NCI-H2029 (cell line): ENCODE measurements around the gene CCDC167.

Experiments used
- DNase-seq: peaks from one replicate; lab custom pipeline; 2025; lab: John Stamatoyannopoulos, UW

The CCDC167 gene

DNA sequence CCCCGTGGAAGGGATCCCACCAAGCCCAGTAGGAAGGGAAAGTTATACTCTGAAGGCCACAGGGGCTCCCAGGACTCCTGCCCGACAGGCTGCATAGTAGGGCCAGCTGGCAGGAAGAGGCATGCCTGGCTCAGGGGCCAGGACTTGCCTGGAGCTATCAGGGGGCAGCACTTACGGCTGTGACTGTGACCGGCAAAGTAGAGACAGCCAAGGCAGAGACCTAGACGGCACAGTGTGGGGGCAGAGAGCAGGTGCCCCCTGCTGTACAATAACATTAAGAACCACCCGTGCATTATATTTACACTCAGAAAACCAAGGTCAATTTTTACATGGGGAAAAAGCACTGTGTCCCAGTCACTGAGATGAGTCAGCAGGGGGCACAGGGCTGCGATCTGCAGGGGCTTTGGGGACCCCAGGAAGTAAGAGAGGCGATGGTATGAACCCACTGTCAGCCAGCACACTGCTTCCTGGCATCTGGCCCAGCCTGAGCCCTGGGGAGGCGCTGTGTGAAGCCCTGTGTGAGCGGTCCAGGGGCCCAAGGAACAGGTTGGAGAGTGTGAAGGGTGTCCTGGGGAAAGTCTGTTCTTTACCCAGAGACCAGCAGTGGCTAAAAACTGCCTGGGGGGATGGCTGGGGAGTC is 9.9 kb downstream of the CCDC167 start:
- no peak for DNase-seq

DNA sequence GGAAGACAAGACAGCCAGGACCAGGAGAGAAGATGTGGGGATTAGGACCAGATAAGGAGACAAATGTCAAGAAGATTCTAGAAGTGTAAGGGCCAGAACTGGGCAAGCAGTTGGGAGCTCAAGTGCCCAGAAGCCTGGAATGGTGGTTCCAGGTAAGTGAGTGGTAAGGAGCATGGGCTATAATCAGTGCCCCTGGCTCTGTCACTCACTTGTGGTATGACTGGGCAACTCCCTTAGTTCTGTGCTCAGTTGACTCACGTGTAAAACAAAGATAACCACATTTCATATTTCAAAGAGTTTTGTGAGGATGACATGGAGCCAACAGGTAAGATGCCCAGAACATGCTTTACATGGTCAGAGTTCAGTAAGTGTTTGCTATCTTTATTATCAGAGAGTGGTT is 11.2 kb downstream of the CCDC167 start:
- no peak for DNase-seq

DNA sequence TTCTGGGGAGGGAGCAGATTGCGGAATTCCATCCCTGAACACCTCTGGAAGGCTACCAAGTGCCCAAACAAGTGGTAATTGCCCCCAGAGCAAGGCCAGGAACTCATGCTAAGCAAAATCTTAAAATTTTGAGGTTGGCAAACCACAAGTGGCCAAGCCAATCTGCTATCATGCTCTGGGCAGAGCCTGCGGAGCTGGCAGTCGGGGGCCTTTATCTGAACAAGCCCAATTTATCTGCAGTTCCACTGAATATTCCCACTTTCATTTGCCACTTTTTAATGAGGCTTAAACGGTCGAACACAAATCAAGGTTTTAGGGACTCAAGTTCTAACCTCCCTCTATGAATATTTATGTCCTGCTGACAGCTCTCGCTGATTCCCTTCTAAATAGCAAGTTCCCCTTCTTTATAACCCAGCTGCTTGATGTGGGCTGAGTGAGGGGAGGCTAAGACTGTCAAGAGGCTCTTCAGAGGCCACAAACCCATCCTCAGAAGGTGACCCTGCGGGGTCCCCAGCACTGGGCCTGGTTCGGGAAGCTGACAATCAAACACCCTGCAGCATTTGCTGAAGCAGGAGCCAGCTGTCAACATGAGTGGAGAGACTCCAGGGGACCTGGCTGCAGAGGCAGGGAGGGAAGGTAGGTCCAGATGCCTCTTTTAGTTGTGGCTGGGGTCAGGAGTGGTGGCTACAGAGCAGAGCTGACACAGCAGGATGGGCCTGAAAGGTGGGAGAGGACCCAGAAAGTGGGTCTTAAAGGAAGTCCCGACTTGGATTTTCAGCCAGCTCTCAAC is 11.9 kb downstream of the CCDC167 start:
- no peak for DNase-seq

DNA sequence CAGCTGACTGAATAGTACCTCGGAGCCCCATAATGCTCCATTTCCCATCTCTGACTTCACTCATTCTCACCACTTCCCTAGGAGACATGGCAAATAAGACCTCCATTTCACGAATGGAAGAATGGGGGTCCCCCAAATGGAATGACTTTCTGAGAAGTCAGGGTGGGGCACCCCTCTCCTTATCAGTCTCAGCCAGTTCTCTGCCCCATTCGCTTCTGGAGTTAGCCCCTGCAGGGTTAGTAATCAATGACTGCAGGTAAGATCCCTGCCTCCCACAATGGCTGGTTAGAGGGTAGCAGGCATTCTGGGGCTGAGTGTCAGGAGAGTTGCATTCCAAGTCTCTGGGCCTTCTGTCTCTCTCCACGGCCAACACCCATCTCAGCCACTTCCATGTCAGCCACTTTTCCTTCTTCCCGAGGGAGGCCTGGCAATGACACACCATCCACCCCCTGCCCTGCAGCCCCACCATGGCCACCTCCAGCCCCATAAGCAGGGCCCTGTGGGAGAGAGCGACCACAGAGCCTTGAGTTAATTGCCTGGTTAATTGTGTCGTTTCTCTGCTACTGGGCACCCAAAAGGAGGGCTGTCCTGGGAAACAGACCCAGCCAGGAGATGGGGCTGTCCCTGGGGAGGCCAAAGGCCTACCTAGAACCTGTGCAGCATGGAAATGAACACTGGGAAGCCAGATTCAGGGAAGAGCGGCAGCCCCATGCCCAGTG is 13.4 kb downstream of the CCDC167 start:
- no peak for DNase-seq

DNA sequence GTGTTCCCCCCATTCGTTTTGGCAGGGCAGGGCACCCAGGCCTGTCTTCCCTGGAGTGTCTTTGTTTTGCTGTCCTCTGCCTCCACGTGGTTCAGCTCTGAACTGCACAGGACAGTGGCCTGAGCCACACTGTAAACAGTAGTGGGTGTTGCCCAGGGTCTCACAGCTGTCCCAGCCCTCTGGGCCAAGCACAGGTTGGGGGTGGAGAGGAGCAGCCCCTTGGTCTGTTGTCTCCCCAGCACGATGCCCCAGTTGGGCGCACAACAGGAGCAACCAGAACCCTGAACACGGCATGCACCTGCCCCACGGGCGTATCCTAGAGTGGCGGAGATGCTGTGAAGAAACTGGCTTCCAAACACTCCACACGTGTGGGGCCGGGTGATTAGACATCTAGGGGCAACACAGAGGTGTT is 14.4 kb downstream of the CCDC167 start:
- DNase-seq: no peak

DNA sequence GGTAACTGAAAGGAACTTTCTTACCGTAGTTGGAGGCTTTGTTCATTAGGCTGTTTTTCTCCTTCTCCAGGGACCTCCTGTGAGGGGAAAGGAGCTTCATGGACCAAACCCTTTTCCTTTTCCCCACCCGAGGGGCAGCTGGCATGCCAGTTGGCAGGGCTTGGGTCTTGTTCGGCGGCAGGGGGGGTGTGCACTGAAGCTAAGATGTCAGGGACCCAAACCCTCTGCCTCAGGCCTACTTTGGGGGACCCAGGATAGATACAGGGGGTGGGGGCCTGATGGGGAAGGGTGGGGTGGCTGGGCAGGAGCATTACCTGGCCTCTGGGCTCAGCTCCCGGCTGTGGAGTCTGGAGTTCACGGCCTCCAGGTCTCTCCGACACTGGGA is 14.9 kb downstream of the CCDC167 start:
- DNase-seq: no peak

DNA sequence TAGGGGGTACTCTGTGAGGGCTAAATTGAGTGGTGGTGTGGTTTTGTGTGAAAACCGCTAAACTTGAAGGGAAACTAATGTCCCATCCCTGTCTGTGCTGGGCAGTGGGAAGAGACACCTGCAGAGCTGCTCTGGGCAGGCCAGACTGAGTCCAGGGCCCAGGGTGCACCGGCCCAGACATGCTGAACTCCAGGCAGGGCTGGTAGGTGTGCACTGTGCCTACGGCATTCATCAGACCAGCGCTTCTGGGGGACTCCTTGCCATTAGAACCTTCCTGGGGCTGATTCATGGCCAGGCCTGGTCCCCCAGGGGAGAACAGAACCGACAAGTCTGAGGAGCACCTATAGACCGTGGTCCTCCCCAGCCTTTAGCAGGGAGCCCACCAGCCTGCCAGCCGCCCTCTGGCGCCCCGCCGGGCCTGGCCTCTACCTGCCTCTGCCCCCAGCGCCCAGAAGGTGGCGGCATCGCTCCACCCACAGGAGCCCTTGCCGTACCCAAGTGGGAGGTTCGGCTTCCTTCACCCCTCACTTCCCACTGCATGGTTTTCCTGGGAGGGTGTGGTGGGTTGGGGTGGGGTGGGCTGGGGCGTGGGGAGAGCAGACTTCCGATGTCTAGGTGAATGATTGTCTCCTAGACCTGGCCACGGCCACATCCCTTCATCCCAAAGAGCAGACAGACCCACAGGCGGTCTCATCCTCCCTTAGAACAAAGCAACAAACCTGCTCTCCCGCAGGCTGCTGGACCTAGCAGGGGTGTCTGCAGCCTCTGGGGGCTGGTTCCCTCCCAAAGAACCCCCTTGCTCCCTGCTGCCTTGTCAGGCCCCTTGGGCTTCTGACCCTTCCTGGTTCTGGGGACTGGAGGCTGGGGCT is 15.5 kb downstream of the CCDC167 start:
- DNase-seq: no peak

DNA sequence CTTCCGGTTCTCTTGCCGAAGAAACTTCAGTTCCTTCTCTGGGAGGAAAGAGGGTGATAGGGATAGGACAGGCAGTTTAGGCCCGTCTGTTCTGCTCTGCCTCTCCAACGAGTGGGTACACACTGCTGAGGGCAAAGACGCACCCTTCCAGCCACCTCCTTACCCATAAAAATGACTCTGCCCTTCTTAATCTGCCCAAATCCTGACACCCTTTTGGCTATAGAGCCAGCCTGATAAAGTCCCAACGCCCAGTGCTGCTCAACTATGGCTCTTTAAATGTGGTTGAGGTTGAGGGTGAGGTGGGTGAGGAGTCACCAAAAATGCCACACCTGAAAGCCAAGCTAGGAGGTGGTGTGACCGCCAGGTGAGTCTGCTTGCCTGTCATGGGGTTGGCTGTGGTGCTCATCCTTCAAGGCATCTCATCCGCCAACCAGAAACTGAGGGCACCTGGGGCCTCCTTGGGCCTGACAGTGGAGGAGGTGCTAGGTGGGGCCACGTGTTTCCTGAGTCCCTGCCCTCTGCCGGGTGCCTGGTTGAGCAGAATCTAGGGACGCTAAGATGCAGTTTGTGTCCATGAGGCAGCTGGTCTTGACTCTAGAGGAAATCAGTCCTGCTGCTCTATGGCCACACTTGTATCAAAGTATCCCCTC is 16.3 kb downstream of the CCDC167 start:
- no peak for DNase-seq

DNA sequence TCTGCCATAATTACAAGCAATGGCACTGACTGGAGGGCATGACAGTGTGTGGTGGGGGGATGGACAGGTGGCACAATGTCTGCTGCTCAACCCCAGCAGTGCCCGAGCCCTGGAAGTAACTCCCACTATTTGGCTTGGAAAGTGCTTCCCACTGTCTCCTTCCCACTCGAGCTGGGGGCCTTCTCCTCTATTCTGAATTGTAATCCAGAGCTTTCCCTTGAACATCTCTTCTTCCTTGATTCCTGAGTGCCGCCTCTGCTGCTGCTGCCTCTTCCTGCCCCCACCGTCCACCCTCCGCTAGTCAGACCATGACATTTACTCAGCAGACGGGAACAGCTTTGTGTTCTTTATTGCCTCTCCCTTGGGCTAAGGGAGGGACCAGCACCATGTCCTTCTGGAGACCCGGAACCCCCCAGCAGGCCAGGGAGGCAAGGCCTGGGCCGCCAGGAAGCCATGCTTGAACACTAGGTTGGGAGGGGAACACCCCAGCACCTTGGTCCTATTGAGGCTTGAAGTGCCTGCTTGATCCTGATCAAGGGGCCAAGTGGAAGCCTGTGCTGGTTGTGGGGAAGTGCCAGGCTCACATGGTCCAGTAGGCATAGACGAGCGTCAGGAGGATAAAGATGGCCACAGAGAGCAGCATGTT is 17.0 kb downstream of the CCDC167 start:
- no peak for DNase-seq

DNA sequence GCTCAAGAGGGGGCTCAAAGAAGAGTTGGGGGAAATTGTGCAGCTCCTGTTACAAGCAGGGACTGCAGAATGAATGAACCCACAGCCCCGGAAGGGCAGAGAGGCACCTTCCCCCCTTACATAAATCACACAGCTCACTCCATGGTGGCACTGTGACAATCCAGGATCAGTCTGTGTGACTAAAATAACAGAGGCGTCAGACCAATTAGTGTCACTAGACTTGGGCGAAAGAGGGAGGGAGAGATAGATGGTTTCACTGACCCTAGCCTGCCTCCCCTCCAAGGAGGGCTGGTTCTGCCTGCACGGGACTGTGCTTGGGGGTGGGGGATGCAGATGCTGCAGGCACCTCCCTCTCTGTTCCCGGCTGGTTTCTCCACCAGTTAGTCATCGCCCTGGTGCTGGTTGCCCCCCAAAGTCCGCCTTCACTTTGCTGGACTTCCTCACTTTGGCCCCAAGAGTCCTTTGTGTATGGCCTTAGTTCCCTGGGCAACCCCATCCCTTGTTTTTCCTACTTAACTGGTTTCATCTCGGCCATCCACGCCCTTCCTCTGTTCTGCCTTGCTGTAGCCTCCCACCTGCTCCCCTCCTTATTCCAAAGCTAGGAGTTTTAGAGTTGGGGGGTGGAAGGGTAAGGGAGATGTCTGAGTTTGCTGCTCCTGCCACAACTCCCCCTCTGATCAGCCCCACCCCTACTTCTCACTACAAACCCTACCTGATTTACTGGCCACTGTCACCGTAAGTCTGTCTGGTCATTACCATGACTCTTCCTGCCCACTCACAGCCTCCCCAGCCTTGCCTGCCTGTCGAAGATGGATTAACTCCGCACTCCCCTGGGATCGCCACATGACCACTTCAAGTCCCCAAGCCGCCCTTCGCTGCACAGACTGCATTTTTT is 17.7 kb downstream of the CCDC167 start:
- DNase-seq: no peak

DNA sequence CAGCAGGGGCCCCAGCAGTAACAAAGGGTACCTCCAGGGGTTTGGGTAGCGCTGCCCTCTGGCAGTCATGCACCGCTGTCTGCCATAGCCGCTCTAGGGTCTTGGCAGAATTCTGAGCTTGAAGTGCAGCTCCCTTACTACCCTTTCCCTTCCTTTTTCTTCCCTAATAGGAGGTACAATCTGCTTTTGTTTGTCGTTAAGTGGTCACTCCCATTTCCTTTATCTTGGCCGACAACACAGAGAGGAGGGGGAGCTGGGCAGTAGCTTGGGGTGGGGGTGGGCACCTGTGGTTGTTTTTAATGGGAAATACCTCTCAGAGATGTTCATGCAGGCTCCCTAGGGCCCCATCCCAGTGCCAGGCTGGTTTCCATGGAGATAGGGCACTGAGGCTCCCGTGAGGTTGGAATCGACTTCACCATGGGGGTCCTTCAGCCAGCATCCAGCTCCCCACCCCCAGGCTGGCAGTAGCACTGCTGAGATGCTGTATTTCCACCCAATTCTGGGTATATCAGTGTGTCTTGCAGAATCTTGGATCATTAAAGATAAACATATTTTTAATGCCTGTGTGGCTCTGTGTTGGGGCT is 18.6 kb downstream of the CCDC167 start:
- no peak for DNase-seq

DNA sequence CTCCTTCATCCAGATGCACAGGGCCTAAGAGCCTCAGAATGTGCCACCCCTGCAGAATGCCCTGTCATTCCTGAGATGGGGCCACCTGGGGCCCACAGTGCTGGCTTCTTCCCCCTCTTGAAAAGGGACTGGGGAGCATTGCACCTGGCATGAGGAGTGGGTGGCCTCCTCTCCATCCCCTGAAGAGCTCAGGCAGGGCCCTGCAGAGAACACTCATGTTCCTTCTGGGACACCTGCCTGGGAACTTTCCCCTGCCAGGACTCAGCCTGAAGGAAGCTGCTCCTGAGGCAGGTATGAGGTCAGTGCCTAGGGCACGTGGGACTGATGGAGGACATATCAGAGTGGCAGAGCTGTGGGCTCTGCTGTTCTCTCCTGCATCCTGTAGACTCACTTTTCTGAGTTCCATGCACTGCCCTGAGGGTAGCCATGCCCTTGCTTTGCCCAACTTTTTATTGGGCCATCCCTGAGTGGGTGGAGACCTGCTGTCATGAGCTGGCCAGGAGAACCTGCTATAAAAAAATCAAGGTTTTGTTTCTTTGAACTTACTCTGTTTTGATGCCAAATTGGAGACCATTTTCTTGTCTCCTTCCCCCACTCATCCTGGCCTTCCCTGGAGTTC is 19.5 kb downstream of the CCDC167 start:
- DNase-seq: no peak

DNA sequence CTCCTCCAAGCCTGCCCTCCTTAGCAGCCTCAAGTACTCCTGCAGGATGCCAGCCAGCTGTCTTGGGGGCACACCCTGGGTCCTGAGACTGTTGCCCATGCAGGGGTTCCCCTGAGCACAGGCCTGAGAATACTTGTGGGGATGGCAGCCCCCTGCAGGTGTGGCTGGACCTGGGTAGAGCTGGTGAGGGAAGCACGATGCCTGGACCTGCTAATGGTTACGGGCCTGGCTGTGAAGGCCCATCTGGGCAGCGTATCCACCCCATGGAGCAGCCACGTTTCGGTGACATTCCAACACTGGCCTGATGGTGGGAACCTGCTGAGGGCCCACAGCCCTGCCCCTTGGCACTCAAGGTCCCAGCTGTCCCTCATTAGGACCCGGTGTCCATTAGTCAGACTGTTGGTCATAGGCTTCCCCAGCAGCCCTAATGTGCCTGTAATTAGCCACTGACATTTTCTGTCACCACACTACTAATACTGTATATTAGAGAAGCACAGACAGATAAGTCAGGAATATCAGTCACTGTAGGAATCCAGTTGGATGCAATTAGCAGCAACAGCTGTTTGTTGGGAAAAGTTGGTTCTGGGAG is 20.3 kb downstream of the CCDC167 start:
- no peak for DNase-seq

DNA sequence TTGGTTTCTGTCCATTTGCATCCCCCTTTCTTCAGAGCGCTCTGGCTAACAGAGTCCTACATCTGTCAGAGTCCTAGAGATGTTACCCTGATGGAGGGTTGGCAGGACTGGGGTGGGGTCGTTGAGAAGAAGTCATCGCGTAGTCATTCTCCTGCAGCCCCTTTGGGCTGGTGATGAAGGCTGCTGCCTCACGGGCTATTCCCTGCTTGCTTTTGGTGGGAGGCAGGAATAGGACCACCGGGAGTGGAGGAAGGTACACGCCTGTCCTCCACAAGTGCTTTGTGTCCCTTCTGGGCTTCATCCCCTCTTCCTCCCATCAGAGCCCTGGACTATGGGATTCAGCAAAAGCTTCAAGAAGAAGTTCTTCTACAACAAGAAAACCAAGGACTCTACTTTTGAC is 20.9 kb downstream of the CCDC167 start:
- DNase-seq: no peak

DNA sequence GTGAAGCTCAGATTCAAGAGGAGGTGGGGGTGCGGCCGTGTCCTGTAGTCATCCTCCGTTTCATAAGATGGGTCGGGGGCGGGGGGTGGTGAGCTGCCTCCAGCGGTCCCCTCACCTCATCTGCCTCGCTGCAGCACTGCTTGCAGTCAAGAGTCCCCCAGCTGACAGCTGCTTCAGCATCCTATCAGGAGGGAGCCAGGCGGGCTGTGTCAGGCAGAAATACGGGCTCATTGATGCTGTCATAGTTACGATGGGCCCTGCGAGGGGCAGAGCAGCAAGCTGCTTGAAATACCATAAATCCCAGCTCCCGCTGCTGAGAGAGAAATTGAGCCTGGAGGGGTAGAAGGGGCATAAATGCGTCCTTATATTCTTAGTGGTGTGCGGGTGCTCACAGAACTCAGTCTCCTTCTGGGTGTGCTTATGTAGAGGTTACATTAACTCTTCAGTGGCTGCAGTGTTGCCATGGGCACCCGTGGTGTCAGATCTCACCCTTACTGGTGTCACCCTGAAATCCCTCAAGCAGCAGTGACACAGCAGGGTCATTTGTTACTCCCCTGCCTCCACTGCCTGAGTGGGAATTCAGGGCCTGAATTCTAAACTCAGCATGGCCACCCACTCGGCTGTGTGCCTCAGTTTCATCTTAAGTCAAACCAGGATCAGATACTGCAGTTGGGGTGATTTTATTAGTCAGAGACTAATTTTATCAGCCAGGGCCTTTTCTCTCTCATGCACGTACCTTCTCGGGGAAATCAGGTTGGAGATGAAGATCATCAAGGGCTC is 21.8 kb downstream of the CCDC167 start:
- no peak for DNase-seq

DNA sequence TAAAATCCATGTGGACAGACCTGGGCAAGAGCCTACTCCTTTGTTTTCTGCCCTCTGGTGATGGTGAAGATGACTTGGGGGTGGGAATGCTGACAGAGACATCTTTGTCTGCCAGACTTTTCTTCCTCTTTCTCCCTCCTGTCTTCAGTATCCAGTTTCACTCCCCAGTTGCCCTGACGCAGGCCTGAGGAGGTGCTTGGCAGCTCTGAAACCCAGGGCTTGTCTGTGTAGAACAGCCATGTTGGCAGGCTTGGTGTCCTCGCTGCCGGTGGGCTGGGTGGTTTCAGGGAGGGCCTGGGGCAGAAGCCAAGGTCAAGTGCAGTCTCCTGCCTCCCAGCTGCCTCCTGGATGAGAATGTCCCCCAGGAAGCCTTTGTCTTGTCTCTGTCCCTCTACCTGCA is 22.5 kb downstream of the CCDC167 start:
- no peak for DNase-seq

DNA sequence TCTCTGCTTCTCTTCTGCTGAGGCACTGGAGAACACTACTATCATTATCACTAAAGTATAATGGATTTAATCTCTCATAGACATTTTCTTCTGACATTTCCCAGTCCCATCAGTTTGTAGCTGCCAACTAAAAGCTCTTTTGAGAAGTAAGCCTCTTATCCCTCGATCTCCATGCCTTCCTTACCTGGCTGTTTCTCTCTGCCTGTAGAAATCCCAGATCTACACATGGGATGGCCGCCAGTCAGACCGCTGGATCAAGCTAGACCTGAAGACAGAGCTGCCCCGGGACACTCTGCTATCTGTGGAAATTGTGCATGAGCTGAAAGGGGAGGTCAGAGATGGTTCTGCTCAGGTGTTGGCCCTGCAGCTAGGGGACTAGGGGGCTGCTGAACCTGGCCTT is 25.4 kb downstream of the CCDC167 start:
- no peak for DNase-seq
